PC-3 (cell line): ENCODE results near the gene FAM200B. TPM values are rescaled to one million over a fixed set of nuclear protein-coding genes. Genes with fewer than 3 reads are reported as not detected.

ENCODE experiments used
- ATAC-seq: fragments of 200-7000 bp; cut with Tn5 transposase; 2 replicates; pipeline ENCODE4 v1.9.1; 2020; ENCODE audit warnings: mild to moderate bottlenecking, moderate library complexity
- BruUV-seq: library from RNA; stranded (reverse); fragments of 400-500 nt; replicated peaks from 2 replicates; lab custom pipeline; 2021; lab: Mats Ljungman, UMichigan
- CTCF ChIA-PET: fragments of 300-600 bp; sonication (Branson Sonifier 250); formaldehyde crosslinking; loops from one replicate; lab custom pipeline; 2022; ENCODE audit warnings: antibody characterized with exemption; lab: Charles Lee
- POLR2A ChIA-PET: fragments of 300-600 bp; sonication (Branson Sonifier 250); formaldehyde crosslinking; loops from one replicate; lab custom pipeline; 2022; ENCODE audit warnings: antibody characterized with exemption; ENCODE audit not compliant: unreplicated experiment; lab: Charles Lee
- DNase-seq: peaks from one replicate; pipeline ENCODE4 v3.0.0-alpha.2; 2015
- H2AFZ ChIP-seq: fragments of 300-600 bp; sonication (generic); 2 replicates; pipeline ENCODE4 v1.6.0; 2016; ENCODE audit warnings: antibody characterized with exemption, low read length
- H3F3A ChIP-seq: fragments of 300-600 bp; sonication (generic); one replicate; pipeline ENCODE4 v1.6.0; 2017; ENCODE audit warnings: antibody characterized with exemption, low read length, control low read depth, mild to moderate bottlenecking; ENCODE audit not compliant: unreplicated experiment
- H3K27ac ChIP-seq: fragments of 300-600 bp; sonication (generic); 2 replicates; pipeline ENCODE4 v1.5.1; 2016; ENCODE audit warnings: mild to moderate bottlenecking, low read length
- H3K27me3 ChIP-seq: fragments of 300-600 bp; sonication (generic); 2 replicates; pipeline ENCODE4 v1.6.1; 2016; ENCODE audit warnings: low read length, mixed read lengths
- H3K36me3 ChIP-seq: fragments of 300-600 bp; sonication (generic); 2 replicates; pipeline ENCODE4 v1.6.1; 2016; ENCODE audit warnings: low read depth, mixed run types, low read length, mixed read lengths
- H3K4me1 ChIP-seq: fragments of 300-600 bp; sonication (generic); 2 replicates; pipeline ENCODE4 v1.5.1; 2016; ENCODE audit warnings: low read length; ENCODE audit not compliant: insufficient read depth
- H3K4me2 ChIP-seq: fragments of 300-600 bp; sonication (generic); 2 replicates; pipeline ENCODE4 v1.6.0; 2016; ENCODE audit warnings: low read length
- H3K4me3 ChIP-seq: fragments of 300-600 bp; sonication (generic); 2 replicates; pipeline ENCODE4 v1.5.1; 2016; ENCODE audit warnings: mild to moderate bottlenecking, low read length, mixed read lengths
- H3K79me2 ChIP-seq: fragments of 300-600 bp; sonication (generic); 2 replicates; pipeline ENCODE4 v1.6.1; 2017; ENCODE audit warnings: low read length, mixed read lengths
- H3K9ac ChIP-seq: fragments of 300-600 bp; sonication (generic); 2 replicates; pipeline ENCODE4 v1.6.0; 2016; ENCODE audit warnings: mild to moderate bottlenecking, low read length
- H3K9me2 ChIP-seq: fragments of 300-600 bp; sonication (generic); replicated peaks from 2 replicates; pipeline ENCODE4 v1.6.1; 2016; ENCODE audit warnings: mixed run types, low read length, mixed read lengths
- H3K9me3 ChIP-seq: fragments of 300-600 bp; sonication (generic); 2 replicates; pipeline ENCODE4 v1.6.1; 2016; ENCODE audit warnings: low read length, mixed read lengths
- H4K20me1 ChIP-seq: fragments of 300-600 bp; sonication (generic); 2 replicates; pipeline ENCODE4 v1.6.1; 2016; ENCODE audit warnings: low read length, mixed read lengths
- CTCF ChIP-seq: fragments of 300-600 bp; sonication (generic); conservative IDR thresholded peaks from 2 replicates; pipeline ENCODE4 v1.5.1; 2017; ENCODE audit warnings: antibody characterized with exemption, low read depth, mild to moderate bottlenecking, low read length
- EZH2 ChIP-seq: fragments of 300-600 bp; sonication (generic); IDR thresholded peaks from one replicate; pipeline ENCODE4 v1.6.1; 2017; ENCODE audit warnings: antibody characterized with exemption, mild to moderate bottlenecking, low read length; ENCODE audit not compliant: unreplicated experiment
- EZH2phosphoT487 ChIP-seq: fragments of 300-600 bp; sonication (generic); IDR thresholded peaks from 2 replicates; pipeline ENCODE4 v1.6.1; 2018; ENCODE audit warnings: mild to moderate bottlenecking, antibody characterized with exemption, low read length, borderline replicate concordance
- intact Hi-C: fragments of 100-400 bp; cut with micrococcal nuclease; formaldehyde crosslinking; loops from 2 replicates; pipeline ENCODE4 v1.9.0; 2023
- total RNA-seq: library from RNA; depleted of rRNA; stranded (reverse); fragments of >200 nt; gene quantifications from 2 replicates; pipeline ENCODE4 v1.2.3, GENCODE V29; 2014

The FAM200B gene
- total RNA-seq, 1 experiment from 2014 or later = 20.1 TPM

- Histone ChIP-seq H3K27ac (peak overlapping the region; percentile 98), H3K9me3 (no peaks in the 10 kb centered on the region), H3K9ac (peak overlapping the region; percentile 36; the same call in 1 of the 2 replicates), H3K4me1 (peaks cover 30% of the 10 kb centered on the region), H2AFZ (no peak overlapping the region), H3K79me2 (no peaks in the 10 kb centered on the region), H3F3A (no peaks in the 10 kb centered on the region), H3K27me3 (no peaks in the 10 kb centered on the region), H3K4me3 (no peak overlapping the region), H3K36me3 (no peaks in the 10 kb centered on the region), H4K20me1 (no peaks in the 10 kb centered on the region), H3K9me2 (no peaks in the 10 kb centered on the region), H3K4me2 (peak overlapping the region; percentile 63)
- DNase-seq = no peak
- TF ChIP-seq EZH2phosphoT487 (no peak), CTCF (no peak), EZH2 (no peak)
- ATAC-seq = no peak
- POLR2A ChIA-PET = interaction anchor here (0.6 to 0.9 kb wide), 3 partner anchors 20 to 350 kb away, joined by 3 to 15 read pairs (median 4); no protein-coding TSS in a partner anchor
- intact Hi-C loops = loop anchor here (2.0 kb wide), 1 partner anchor 27 kb away; no protein-coding TSS in a partner anchor
- no TSS peak for BruUV-seq
- CTCF ChIA-PET = no interaction called here
Measured at GRCh38 chr4:15695729-15696128, 14.1 kb downstream of the FAM200B start.

- Histone ChIP-seq H4K20me1 (no peaks in the 10 kb centered on the region), H3K79me2 (no peaks in the 10 kb centered on the region), H3K27ac (no peak overlapping the region), H3K9me3 (no peaks in the 10 kb centered on the region), H3K27me3 (no peaks in the 10 kb centered on the region), H3K4me1 (peaks cover 23% of the 10 kb centered on the region), H3K9me2 (no peaks in the 10 kb centered on the region), H3K36me3 (no peaks in the 10 kb centered on the region), H3K4me2 (no peak overlapping the region), H3K9ac (no peak overlapping the region), H3K4me3 (no peak overlapping the region), H2AFZ (no peak overlapping the region), H3F3A (no peaks in the 10 kb centered on the region)
- BruUV-seq = no TSS peak
- ATAC-seq (no peak), DNase-seq (no peak)
- ChIA-PET CTCF (no interaction called here), POLR2A (no interaction called here)
- no peak for TF ChIP-seq EZH2phosphoT487
- no peak for TF ChIP-seq EZH2
- no peak for TF ChIP-seq CTCF
- intact Hi-C loops = no loop called here
Measured at GRCh38 chr4:15696866-15697265, 15.2 kb downstream of the FAM200B start.

- TF ChIP-seq CTCF = no peak
- no peak for TF ChIP-seq EZH2
- no peak for TF ChIP-seq EZH2phosphoT487
- H4K20me1 ChIP-seq = no peaks in the 10 kb centered on the region
- H2AFZ ChIP-seq = peak within 1 kb of the TSS; percentile 77
- no peak within 1 kb of the TSS for H3K9ac ChIP-seq
- H3K79me2 ChIP-seq = no peaks in the 10 kb centered on the region
- ChIA-PET CTCF (no interaction called here), POLR2A (no interaction called here)
- H3K4me1 ChIP-seq = no peaks in the 10 kb centered on the region
- ATAC-seq (peak; percentile 57), DNase-seq (no peak)
- H3K4me3 ChIP-seq = peak within 1 kb of the TSS; percentile 53
- H3F3A ChIP-seq = no peaks in the 10 kb centered on the region
- intact Hi-C loops = no loop called here
- no peak within 1 kb of the TSS for H3K27ac ChIP-seq
- H3K4me2 ChIP-seq = peak within 1 kb of the TSS; percentile 67
- no peaks in the 10 kb centered on the region for H3K27me3 ChIP-seq
- H3K9me2 ChIP-seq = no peaks in the 10 kb centered on the region
- no peaks in the 10 kb centered on the region for H3K36me3 ChIP-seq
- H3K9me3 ChIP-seq = no peaks in the 10 kb centered on the region
- BruUV-seq = no TSS peak
Measured at GRCh38 chr4:15702941-15703403, 21.3 kb downstream of the FAM200B start, which contains the start of gene BST1. TSS of gene BST1 (plus strand) at chr4:15703065. CDS start at chr4:15703145, 80 bp downstream.
